OCI-LY7 (cell line): Measurements from ENCODE around the gene CREB3. TPM values are rescaled to one million over a fixed set of nuclear protein-coding genes. Genes with fewer than 3 reads are reported as not detected.

ENCODE experiments used
- BruUV-seq: library from RNA; stranded (reverse); fragments of 400-500 nt; replicated peaks from 2 replicates; lab custom pipeline; 2021; lab: Mats Ljungman, UMichigan
- CTCF ChIA-PET: fragments of 300-600 bp; sonication (Branson Sonifier 250); formaldehyde crosslinking; loops from one replicate; lab custom pipeline; 2022; ENCODE audit warnings: antibody characterized with exemption; ENCODE audit not compliant: unreplicated experiment; lab: Charles Lee
- POLR2A ChIA-PET: fragments of 300-600 bp; sonication (Branson Sonifier 250); formaldehyde crosslinking; loops from one replicate; lab custom pipeline; 2022; ENCODE audit warnings: antibody characterized with exemption; lab: Charles Lee
- DNase-seq: peaks from one replicate; pipeline ENCODE4 v3.0.0-alpha.2; 2015; ENCODE audit warnings: low spot score
- H2AFZ ChIP-seq: fragments of 200-600 bp; sonication (generic), shearing (Covaris generic); 2 replicates; pipeline ENCODE4 v1.6.1; 2014; ENCODE audit warnings: mild to moderate bottlenecking, antibody characterized with exemption, low read length, moderate library complexity
- H3K27ac ChIP-seq: fragments of 200-600 bp; sonication (generic); 2 replicates; pipeline ENCODE4 v1.5.1; 2014; ENCODE audit warnings: mixed run types, low read depth, mild to moderate bottlenecking, moderate library complexity, low read length, inconsistent platforms; ENCODE audit not compliant: poor library complexity, severe bottlenecking
- H3K36me3 ChIP-seq: fragments of 200-600 bp; sonication (generic); 2 replicates; pipeline ENCODE4 v1.6.1; 2014; ENCODE audit warnings: mild to moderate bottlenecking, antibody characterized with exemption, low read length, moderate library complexity, mixed read lengths; ENCODE audit not compliant: insufficient read depth
- H3K4me1 ChIP-seq: fragments of 200-600 bp; sonication (generic); 2 replicates; pipeline ENCODE4 v1.5.1; 2014; ENCODE audit warnings: mild to moderate bottlenecking, low read length; ENCODE audit not compliant: insufficient read depth, poor library complexity, severe bottlenecking
- H3K4me2 ChIP-seq: fragments of 200-600 bp; sonication (generic); 2 replicates; pipeline ENCODE4 v1.6.1; 2014; ENCODE audit warnings: mild to moderate bottlenecking, low read length
- H3K4me3 ChIP-seq: fragments of 200-600 bp; sonication (generic); 2 replicates; pipeline ENCODE4 v1.5.1; 2014; ENCODE audit warnings: mild to moderate bottlenecking, low read depth, low read length; ENCODE audit not compliant: poor library complexity, severe bottlenecking
- H3K79me2 ChIP-seq: fragments of 200-600 bp; sonication (generic); 2 replicates; pipeline ENCODE4 v1.6.1; 2016; ENCODE audit warnings: low read depth, mild to moderate bottlenecking, low read length, moderate library complexity, mixed read lengths; ENCODE audit not compliant: insufficient read depth
- H3K9me2 ChIP-seq: fragments of 200-600 bp; sonication (generic); 2 replicates; pipeline ENCODE4 v1.6.1; 2016; ENCODE audit warnings: mild to moderate bottlenecking, low read length, mixed read lengths; ENCODE audit not compliant: insufficient read depth
- H3K9me3 ChIP-seq: fragments of 200-600 bp; sonication (generic); 2 replicates; pipeline ENCODE4 v1.6.1; 2014; ENCODE audit warnings: mild to moderate bottlenecking, mixed run types, low read length, mixed read lengths
- H4K20me1 ChIP-seq: fragments of 200-600 bp; sonication (generic); 2 replicates; pipeline ENCODE4 v1.6.1; 2014; ENCODE audit warnings: mild to moderate bottlenecking, antibody characterized with exemption, low read length, moderate library complexity, mixed read lengths; ENCODE audit not compliant: insufficient read depth
- EZH2phosphoT487 ChIP-seq: fragments of 200-600 bp; sonication (generic); IDR thresholded peaks from 2 replicates; pipeline ENCODE4 v1.6.1; 2018; ENCODE audit warnings: low read depth, borderline replicate concordance, mild to moderate bottlenecking, mixed run types, antibody characterized with exemption, low read length, moderate library complexity, mixed read lengths
- intact Hi-C: fragments of 100-400 bp; cut with micrococcal nuclease; formaldehyde crosslinking; loops from one replicate; pipeline ENCODE4 v1.10.0; 2022; ENCODE audit not compliant: unreplicated experiment
- total RNA-seq, 2 experiments: library from RNA; depleted of rRNA in 1 of 2; stranded (reverse); fragments of >200 nt in 1 of 2; shearing (Covaris generic) in 1 of 2; gene quantifications; 2 replicates each; pipeline ENCODE4 v1.2.3, GENCODE V29; 2014 to 2022
- TF ChIP-seq, protein P1 (sequence below): fragments of 200-600 bp; sonication (generic); conservative IDR thresholded peaks from 2 replicates; pipeline ENCODE4 v1.5.1; 2014; ENCODE audit warnings: mild to moderate bottlenecking, antibody characterized with exemption, low read length, moderate library complexity, mixed read lengths

The CREB3 gene
- total RNA-seq, 2 experiments from 2014 or later, result 18.2 to 23.0 TPM

- intact Hi-C loops, result loop anchor here (1.0 to 10.0 kb wide), 6 partner anchors 25 to 657 kb away; partner anchors contain the start of genes FANCG, SPAG8 and VCP
- H3K36me3 ChIP-seq, result peaks cover 26% of the 10 kb centered on the region; the same call in 1 of the 2 replicates
- peak overlapping the region; percentile 97 for H3K4me2 ChIP-seq
- peaks cover 15% of the 10 kb centered on the region; the same call in 1 of the 2 replicates for H4K20me1 ChIP-seq
- peak overlapping the region; percentile 89 for H3K4me3 ChIP-seq
- no peaks in the 10 kb centered on the region for H3K9me3 ChIP-seq
- DNase-seq, result no peak
- peaks cover 63% of the 10 kb centered on the region for H3K4me1 ChIP-seq
- H3K9me2 ChIP-seq, result no peaks in the 10 kb centered on the region
- ChIA-PET POLR2A (interaction anchor here (0.5 to 3.9 kb wide), 18 partner anchors 13 to 361 kb away, joined by 3 to 38 read pairs (median 5); partner anchors contain the start of genes ARHGEF39, CCDC107, GBA2 and HINT2), CTCF (interaction anchor here (1.0 to 2.1 kb wide), 3 partner anchors 15 to 71 kb away, joined by 3 to 8 read pairs (median 4); partner anchors contain the start of gene ARHGEF39)
- TF ChIP-seq EZH2phosphoT487, result no peak
- TF ChIP-seq, protein P1, sequence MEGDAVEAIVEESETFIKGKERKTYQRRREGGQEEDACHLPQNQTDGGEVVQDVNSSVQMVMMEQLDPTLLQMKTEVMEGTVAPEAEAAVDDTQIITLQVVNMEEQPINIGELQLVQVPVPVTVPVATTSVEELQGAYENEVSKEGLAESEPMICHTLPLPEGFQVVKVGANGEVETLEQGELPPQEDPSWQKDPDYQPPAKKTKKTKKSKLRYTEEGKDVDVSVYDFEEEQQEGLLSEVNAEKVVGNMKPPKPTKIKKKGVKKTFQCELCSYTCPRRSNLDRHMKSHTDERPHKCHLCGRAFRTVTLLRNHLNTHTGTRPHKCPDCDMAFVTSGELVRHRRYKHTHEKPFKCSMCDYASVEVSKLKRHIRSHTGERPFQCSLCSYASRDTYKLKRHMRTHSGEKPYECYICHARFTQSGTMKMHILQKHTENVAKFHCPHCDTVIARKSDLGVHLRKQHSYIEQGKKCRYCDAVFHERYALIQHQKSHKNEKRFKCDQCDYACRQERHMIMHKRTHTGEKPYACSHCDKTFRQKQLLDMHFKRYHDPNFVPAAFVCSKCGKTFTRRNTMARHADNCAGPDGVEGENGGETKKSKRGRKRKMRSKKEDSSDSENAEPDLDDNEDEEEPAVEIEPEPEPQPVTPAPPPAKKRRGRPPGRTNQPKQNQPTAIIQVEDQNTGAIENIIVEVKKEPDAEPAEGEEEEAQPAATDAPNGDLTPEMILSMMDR, result no peak
- no TSS peak for BruUV-seq
- H2AFZ ChIP-seq, result peak overlapping the region; percentile 44; the same call in 1 of the 2 replicates
- H3K79me2 ChIP-seq, result peaks cover 51% of the 10 kb centered on the region
- peak overlapping the region; percentile 77 for H3K27ac ChIP-seq
Measured at GRCh38 chr9:35731415-35732184, 866 bp upstream of the CREB3 start.

- TF ChIP-seq, protein P1, result peak; percentile 56
- no peak for TF ChIP-seq EZH2phosphoT487
- Histone ChIP-seq H3K9me2 (no peaks in the 10 kb centered on the region), H3K79me2 (peaks cover 38% of the 10 kb centered on the region), H3K27ac (peak overlapping the region; percentile 77), H3K4me2 (peak overlapping the region; percentile 93), H2AFZ (peak overlapping the region; percentile 81), H4K20me1 (peaks cover 11% of the 10 kb centered on the region; the same call in 1 of the 2 replicates), H3K9me3 (no peaks in the 10 kb centered on the region), H3K4me1 (peaks cover 49% of the 10 kb centered on the region), H3K36me3 (peaks cover 33% of the 10 kb centered on the region; the same call in 1 of the 2 replicates), H3K4me3 (peak overlapping the region; percentile 89)
- BruUV-seq, result TSS peak; percentile 90
- DNase-seq, result peak; percentile 47
- intact Hi-C loops, result loop anchor here (1.0 to 10.0 kb wide), 6 partner anchors 24 to 658 kb away; partner anchors contain the start of genes FANCG, SPAG8 and VCP
- POLR2A ChIA-PET, result interaction anchor here (0.6 to 3.9 kb wide), 12 partner anchors 10 to 647 kb away, joined by 3 to 38 read pairs (median 4); partner anchors contain the start of genes CCDC107, GBA2, RGP1 and RMRP
- CTCF ChIA-PET, result interaction anchor here (1.2 to 2.1 kb wide), 3 partner anchors 14 to 129 kb away, joined by 3 to 8 read pairs (median 3); no protein-coding TSS in a partner anchor
Measured at GRCh38 chr9:35732800-35733541, 505 bp downstream of the CREB3 start.
